Mesothelial cell of epicardium (in vitro differentiated cells): ENCODE results near the gene ANGPT4. TPM values are rescaled to one million over a fixed set of nuclear protein-coding genes. Genes with fewer than 3 reads are reported as not detected.

Experiments used
- DNase-seq, 2 experiments: peaks; one replicate each; pipeline ENCODE4 v3.0.0; 2021; ENCODE audit warnings: low spot score in 2 of 2; ENCODE audit not compliant: unreplicated experiment in 2 of 2
- H3K27ac Mint-ChIP-seq: 2 replicates; pipeline ENCODE4 v1.8.0; 2021; ENCODE audit warnings: mixed read lengths
- H3K27me3 Mint-ChIP-seq: 2 replicates; pipeline ENCODE4 v1.8.0; 2021; ENCODE audit warnings: low read depth, mixed read lengths
- H3K36me3 Mint-ChIP-seq: 2 replicates; pipeline ENCODE4 v1.8.0; 2021; ENCODE audit warnings: mixed read lengths
- H3K4me1 Mint-ChIP-seq: 2 replicates; pipeline ENCODE4 v1.8.0; 2021; ENCODE audit warnings: mixed read lengths
- H3K4me3 Mint-ChIP-seq: 2 replicates; pipeline ENCODE4 v1.8.0; 2021; ENCODE audit warnings: mild to moderate bottlenecking, moderate library complexity, mixed read lengths
- H3K9me3 Mint-ChIP-seq: 2 replicates; pipeline ENCODE4 v1.8.0; 2021; ENCODE audit warnings: mixed read lengths
- CTCF ChIP-seq: fragments of 200-600 bp; sonication (generic); IDR thresholded peaks from one replicate; pipeline ENCODE4 v1.5.0; 2021; ENCODE audit warnings: antibody characterized with exemption; ENCODE audit not compliant: unreplicated experiment
- total RNA-seq: library from RNA; stranded (reverse); gene quantifications from 3 replicates; pipeline ENCODE4 v1.2.1, GENCODE V29; 2021

Gene ANGPT4
- total RNA-seq, 1 donor from 2014 or later, result 0.31 TPM

- Mint-ChIP-seq H3K27ac (no peak overlapping the region), H3K4me1 (peaks cover 7% of the 10 kb centered on the region), H3K4me3 (no peak overlapping the region), H3K27me3 (peaks cover 15% of the 10 kb centered on the region), H3K36me3 (no peaks in the 10 kb centered on the region), H3K9me3 (no peaks in the 10 kb centered on the region)
- TF ChIP-seq CTCF, result no peak
- DNase-seq, result no peak
These were observed 30.7 kb upstream of the ANGPT4 start for GRCh38 chr20:946826-947225.

GRCh38 chr20:945841-946240 lies 29.7 kb upstream of the ANGPT4 start:
- H3K9me3 Mint-ChIP-seq, result no peaks in the 10 kb centered on the region
- no peak overlapping the region for H3K4me3 Mint-ChIP-seq
- no peak for TF ChIP-seq CTCF
- H3K4me1 Mint-ChIP-seq, result peaks cover 7% of the 10 kb centered on the region
- peaks cover 20% of the 10 kb centered on the region for H3K27me3 Mint-ChIP-seq
- no peak for DNase-seq
- H3K36me3 Mint-ChIP-seq, result no peaks in the 10 kb centered on the region
- H3K27ac Mint-ChIP-seq, result no peak overlapping the region

GRCh38 chr20:944774-945410 lies 28.8 kb upstream of the ANGPT4 start:
- Mint-ChIP-seq H3K4me1 (peaks cover 7% of the 10 kb centered on the region), H3K27ac (no peak overlapping the region), H3K27me3 (peaks cover 24% of the 10 kb centered on the region), H3K36me3 (no peaks in the 10 kb centered on the region), H3K4me3 (no peak overlapping the region), H3K9me3 (no peaks in the 10 kb centered on the region)
- DNase-seq, result no peak
- TF ChIP-seq CTCF, result no peak

GRCh38 chr20:944148-944547 lies 28.0 kb upstream of the ANGPT4 start:
- H3K27ac Mint-ChIP-seq, result no peak overlapping the region

GRCh38 chr20:942611-943010 lies 26.5 kb upstream of the ANGPT4 start:
- no peak for TF ChIP-seq CTCF
- DNase-seq, result no peak
- H3K4me3 Mint-ChIP-seq, result no peak overlapping the region
- H3K36me3 Mint-ChIP-seq, result no peaks in the 10 kb centered on the region
- H3K27me3 Mint-ChIP-seq, result peaks cover 12% of the 10 kb centered on the region
- no peaks in the 10 kb centered on the region for H3K9me3 Mint-ChIP-seq
- H3K4me1 Mint-ChIP-seq, result peaks cover 7% of the 10 kb centered on the region
- no peak overlapping the region for H3K27ac Mint-ChIP-seq

More at GRCh38 chr20:944148-944547, 28.0 kb upstream of the ANGPT4 start:
- H3K36me3 Mint-ChIP-seq, result no peaks in the 10 kb centered on the region
- no peaks in the 10 kb centered on the region for H3K9me3 Mint-ChIP-seq
- H3K4me3 Mint-ChIP-seq, result no peak overlapping the region
- peaks cover 22% of the 10 kb centered on the region for H3K27me3 Mint-ChIP-seq
- H3K4me1 Mint-ChIP-seq, result peaks cover 7% of the 10 kb centered on the region
- no peak for TF ChIP-seq CTCF
- no peak for DNase-seq

GRCh38 chr20:940926-941325 lies 24.8 kb upstream of the ANGPT4 start:
- TF ChIP-seq CTCF, result no peak
- no peak overlapping the region for H3K4me3 Mint-ChIP-seq
- H3K27ac Mint-ChIP-seq, result no peak overlapping the region
- H3K9me3 Mint-ChIP-seq, result peaks cover 3% of the 10 kb centered on the region
- H3K27me3 Mint-ChIP-seq, result peaks cover 9% of the 10 kb centered on the region
- peaks cover 7% of the 10 kb centered on the region for H3K4me1 Mint-ChIP-seq
- no peak for DNase-seq
- H3K36me3 Mint-ChIP-seq, result no peaks in the 10 kb centered on the region
